Body of pancreas (tissue), 4 donors: ENCODE data around the gene LTB4R2.

Experiments used
- POLR2A ChIP-seq, 3 donors: fragments of 450-650 bp; IDR thresholded peaks; one replicate each; pipeline ENCODE4 v1.6.1; 2016; ENCODE audit warnings: antibody characterized with exemption in 3 of 3, mild to moderate bottlenecking in 2 of 3
- TF ChIP-seq, protein P1 (sequence below), 7 experiments: fragments of 450-650 bp in 4 of 7; fragments of 200-600 bp in 3 of 7; sonication (generic) in 3 of 7; IDR thresholded peaks; one replicate each; pipeline ENCODE4 v1.5.1; 2016 to 2019; ENCODE audit warnings: antibody characterized with exemption in 7 of 7

GRCh38 chr14:24292118-24292807, 17.7 kb upstream of the LTB4R2 start:
- TF ChIP-seq, protein P1, sequence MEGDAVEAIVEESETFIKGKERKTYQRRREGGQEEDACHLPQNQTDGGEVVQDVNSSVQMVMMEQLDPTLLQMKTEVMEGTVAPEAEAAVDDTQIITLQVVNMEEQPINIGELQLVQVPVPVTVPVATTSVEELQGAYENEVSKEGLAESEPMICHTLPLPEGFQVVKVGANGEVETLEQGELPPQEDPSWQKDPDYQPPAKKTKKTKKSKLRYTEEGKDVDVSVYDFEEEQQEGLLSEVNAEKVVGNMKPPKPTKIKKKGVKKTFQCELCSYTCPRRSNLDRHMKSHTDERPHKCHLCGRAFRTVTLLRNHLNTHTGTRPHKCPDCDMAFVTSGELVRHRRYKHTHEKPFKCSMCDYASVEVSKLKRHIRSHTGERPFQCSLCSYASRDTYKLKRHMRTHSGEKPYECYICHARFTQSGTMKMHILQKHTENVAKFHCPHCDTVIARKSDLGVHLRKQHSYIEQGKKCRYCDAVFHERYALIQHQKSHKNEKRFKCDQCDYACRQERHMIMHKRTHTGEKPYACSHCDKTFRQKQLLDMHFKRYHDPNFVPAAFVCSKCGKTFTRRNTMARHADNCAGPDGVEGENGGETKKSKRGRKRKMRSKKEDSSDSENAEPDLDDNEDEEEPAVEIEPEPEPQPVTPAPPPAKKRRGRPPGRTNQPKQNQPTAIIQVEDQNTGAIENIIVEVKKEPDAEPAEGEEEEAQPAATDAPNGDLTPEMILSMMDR (IDR thresholded peaks at IDR 0.05): no peak
- no peak for TF ChIP-seq POLR2A (IDR thresholded peaks at IDR 0.05)
